ENCODE results near the gene RSPO1. TPM values are rescaled to one million over a fixed set of nuclear protein-coding genes. Genes with fewer than 3 reads are reported as not detected.

RSPO1 gene
- total and polyA plus RNA-seq, 2 of the 13 experiments (the other 11 are each of a cell fraction or from before 2014, with no cell fraction given), result not detected

DNA sequence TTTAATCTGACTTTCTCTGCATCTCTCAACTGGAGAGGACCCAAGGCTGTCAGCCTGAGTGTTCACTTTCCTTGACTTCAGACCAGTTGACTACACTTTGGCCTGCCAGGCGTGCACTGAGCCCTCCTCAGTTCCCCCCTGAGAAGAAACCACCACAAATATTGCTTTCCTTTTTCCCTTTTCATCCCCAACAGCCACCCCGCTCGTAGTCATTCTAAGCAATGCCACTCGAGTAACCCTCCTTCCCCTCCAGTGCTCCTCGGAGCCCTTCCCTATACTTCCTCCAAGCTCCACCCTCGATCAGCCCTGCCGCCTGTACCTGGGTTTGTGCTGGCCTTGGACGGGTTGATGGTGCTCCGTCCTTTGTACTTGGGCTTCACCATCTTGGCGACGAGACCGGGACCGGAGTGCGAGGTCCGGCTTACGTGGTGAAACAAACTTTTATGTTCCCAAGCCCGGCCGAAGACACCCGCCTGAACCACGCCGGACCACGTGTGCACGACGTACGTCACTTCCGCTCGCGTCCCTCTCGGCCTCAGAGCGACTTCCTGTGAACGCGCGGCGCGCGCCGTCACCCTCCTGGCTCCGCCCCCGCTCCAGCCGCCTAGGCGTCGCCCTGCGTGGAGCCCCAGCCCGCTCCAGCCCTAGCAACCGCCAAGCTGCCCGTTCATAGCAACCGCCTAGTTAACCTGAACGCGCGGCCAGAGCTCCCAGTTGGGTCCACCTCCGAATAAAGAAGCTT, 39.1 kb downstream of the RSPO1 start, which contains the start of gene GNL2 (continued):
- no peak for TF ChIP-seq MAFG (CRISPR knock-in tag; IDR thresholded peaks at IDR 0.05)
- no peak for TF ChIP-seq NBN (conservative IDR thresholded peaks at IDR 0.05)
- TF ChIP-seq, protein P1, sequence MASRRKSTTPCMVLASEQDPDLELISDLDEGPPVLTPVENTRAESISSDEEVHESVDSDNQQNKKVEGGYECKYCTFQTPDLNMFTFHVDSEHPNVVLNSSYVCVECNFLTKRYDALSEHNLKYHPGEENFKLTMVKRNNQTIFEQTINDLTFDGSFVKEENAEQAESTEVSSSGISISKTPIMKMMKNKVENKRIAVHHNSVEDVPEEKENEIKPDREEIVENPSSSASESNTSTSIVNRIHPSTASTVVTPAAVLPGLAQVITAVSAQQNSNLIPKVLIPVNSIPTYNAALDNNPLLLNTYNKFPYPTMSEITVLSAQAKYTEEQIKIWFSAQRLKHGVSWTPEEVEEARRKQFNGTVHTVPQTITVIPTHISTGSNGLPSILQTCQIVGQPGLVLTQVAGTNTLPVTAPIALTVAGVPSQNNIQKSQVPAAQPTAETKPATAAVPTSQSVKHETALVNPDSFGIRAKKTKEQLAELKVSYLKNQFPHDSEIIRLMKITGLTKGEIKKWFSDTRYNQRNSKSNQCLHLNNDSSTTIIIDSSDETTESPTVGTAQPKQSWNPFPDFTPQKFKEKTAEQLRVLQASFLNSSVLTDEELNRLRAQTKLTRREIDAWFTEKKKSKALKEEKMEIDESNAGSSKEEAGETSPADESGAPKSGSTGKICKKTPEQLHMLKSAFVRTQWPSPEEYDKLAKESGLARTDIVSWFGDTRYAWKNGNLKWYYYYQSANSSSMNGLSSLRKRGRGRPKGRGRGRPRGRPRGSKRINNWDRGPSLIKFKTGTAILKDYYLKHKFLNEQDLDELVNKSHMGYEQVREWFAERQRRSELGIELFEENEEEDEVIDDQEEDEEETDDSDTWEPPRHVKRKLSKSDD (CRISPR knock-in tag; IDR thresholded peaks at IDR 0.05; ENCODE audit: low read depth), result no peak
- no peak for TF ChIP-seq PRPF4 (IDR thresholded peaks at IDR 0.05; ENCODE audit: low read depth, low read length, poor library complexity, severe bottlenecking)
- TF ChIP-seq MAZ (IDR thresholded peaks at IDR 0.05; ENCODE audit: borderline replicate concordance, low read depth, low read length), result peak; percentile 60; the same call in 1 of the 2 replicates
- TF ChIP-seq MAZ (CRISPR knock-in tag; IDR thresholded peaks at IDR 0.05; ENCODE audit: low read depth), result peak; percentile 84
- no peak for TF ChIP-seq ZMAT3 (CRISPR knock-in tag; conservative IDR thresholded peaks at IDR 0.05)
- TF ChIP-seq ZNF652 (CRISPR knock-in tag; IDR thresholded peaks at IDR 0.05; ENCODE audit: borderline replicate concordance, low read depth), result no peak
- no peak for TF ChIP-seq JDP2 (CRISPR knock-in tag; IDR thresholded peaks at IDR 0.05; ENCODE audit: borderline replicate concordance)
- TF ChIP-seq ZNF557 (CRISPR knock-in tag; IDR thresholded peaks at IDR 0.05), result 0 out of 2 replicates have a peak, but pooled peaks have one; percentile 49
- TF ChIP-seq AGO1 (IDR thresholded peaks at IDR 0.05; ENCODE audit: low read depth, low read length, poor library complexity, severe bottlenecking), result no peak
- TF ChIP-seq, protein P2, sequence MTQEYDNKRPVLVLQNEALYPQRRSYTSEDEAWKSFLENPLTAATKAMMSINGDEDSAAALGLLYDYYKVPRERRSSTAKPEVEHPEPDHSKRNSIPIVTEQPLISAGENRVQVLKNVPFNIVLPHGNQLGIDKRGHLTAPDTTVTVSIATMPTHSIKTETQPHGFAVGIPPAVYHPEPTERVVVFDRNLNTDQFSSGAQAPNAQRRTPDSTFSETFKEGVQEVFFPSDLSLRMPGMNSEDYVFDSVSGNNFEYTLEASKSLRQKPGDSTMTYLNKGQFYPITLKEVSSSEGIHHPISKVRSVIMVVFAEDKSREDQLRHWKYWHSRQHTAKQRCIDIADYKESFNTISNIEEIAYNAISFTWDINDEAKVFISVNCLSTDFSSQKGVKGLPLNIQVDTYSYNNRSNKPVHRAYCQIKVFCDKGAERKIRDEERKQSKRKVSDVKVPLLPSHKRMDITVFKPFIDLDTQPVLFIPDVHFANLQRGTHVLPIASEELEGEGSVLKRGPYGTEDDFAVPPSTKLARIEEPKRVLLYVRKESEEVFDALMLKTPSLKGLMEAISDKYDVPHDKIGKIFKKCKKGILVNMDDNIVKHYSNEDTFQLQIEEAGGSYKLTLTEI (CRISPR knock-in tag; conservative IDR thresholded peaks at IDR 0.05), result no peak
- TF ChIP-seq ZNF264 (CRISPR knock-in tag; IDR thresholded peaks at IDR 0.05), result no peak
- no peak for TF ChIP-seq RARA (CRISPR knock-in tag; IDR thresholded peaks at IDR 0.05)
- TF ChIP-seq MZF1 (CRISPR knock-in tag; IDR thresholded peaks at IDR 0.05; ENCODE audit: borderline replicate concordance), result no peak
- TF ChIP-seq, protein P3, sequence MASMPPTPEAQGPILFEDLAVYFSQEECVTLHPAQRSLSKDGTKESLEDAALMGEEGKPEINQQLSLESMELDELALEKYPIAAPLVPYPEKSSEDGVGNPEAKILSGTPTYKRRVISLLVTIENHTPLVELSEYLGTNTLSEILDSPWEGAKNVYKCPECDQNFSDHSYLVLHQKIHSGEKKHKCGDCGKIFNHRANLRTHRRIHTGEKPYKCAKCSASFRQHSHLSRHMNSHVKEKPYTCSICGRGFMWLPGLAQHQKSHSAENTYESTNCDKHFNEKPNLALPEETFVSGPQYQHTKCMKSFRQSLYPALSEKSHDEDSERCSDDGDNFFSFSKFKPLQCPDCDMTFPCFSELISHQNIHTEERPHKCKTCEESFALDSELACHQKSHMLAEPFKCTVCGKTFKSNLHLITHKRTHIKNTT (CRISPR knock-in tag; IDR thresholded peaks at IDR 0.05), result no peak
- TF ChIP-seq HMGA1 (CRISPR knock-in tag; conservative IDR thresholded peaks at IDR 0.05), result no peak
- no peak for TF ChIP-seq MED13 (CRISPR knock-in tag; IDR thresholded peaks at IDR 0.05)
- TF ChIP-seq, protein P4, sequence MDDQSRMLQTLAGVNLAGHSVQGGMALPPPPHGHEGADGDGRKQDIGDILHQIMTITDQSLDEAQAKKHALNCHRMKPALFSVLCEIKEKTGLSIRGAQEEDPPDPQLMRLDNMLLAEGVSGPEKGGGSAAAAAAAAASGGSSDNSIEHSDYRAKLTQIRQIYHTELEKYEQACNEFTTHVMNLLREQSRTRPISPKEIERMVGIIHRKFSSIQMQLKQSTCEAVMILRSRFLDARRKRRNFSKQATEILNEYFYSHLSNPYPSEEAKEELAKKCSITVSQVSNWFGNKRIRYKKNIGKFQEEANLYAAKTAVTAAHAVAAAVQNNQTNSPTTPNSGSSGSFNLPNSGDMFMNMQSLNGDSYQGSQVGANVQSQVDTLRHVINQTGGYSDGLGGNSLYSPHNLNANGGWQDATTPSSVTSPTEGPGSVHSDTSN (CRISPR knock-in tag; IDR thresholded peaks at IDR 0.05; ENCODE audit: borderline replicate concordance), result no peak
- no peak for TF ChIP-seq ZMYM2 (CRISPR knock-in tag; IDR thresholded peaks at IDR 0.05)
- TF ChIP-seq, protein P5, sequence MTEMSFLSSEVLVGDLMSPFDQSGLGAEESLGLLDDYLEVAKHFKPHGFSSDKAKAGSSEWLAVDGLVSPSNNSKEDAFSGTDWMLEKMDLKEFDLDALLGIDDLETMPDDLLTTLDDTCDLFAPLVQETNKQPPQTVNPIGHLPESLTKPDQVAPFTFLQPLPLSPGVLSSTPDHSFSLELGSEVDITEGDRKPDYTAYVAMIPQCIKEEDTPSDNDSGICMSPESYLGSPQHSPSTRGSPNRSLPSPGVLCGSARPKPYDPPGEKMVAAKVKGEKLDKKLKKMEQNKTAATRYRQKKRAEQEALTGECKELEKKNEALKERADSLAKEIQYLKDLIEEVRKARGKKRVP (CRISPR knock-in tag; IDR thresholded peaks at IDR 0.05), result no peak
- no peak for TF ChIP-seq ARNT (IDR thresholded peaks at IDR 0.05)
- peak; percentile 45; the same call in 1 of the 2 replicates for TF ChIP-seq ZNF292 (CRISPR knock-in tag; IDR thresholded peaks at IDR 0.05; ENCODE audit: borderline replicate concordance, low read depth)
